Lung (tissue), 12 donors: ENCODE measurements around the gene IQSEC1. TPM values are rescaled to one million over a fixed set of nuclear protein-coding genes. Genes with fewer than 3 reads are reported as not detected.

ENCODE experiments used
- ATAC-seq: fragments of 200-7000 bp; cut with Tn5 transposase; one replicate; pipeline ENCODE4 v1.9.1; 2020; ENCODE audit warnings: moderate number of reproducible peaks; ENCODE audit not compliant: insufficient read depth, low FRiP score
- DNase-seq, 3 donors: peaks; one replicate each; pipeline ENCODE4 v3.0.0-alpha.2; 2013 to 2017
- H3K27ac ChIP-seq, 2 donors: one replicate each; pipeline ENCODE4 v1.5.1; 2013; ENCODE audit warnings: mild to moderate bottlenecking in 2 of 2, moderate library complexity in 2 of 2, control low read depth in 1 of 2, inconsistent platforms in 1 of 2, low read depth in 1 of 2, low read length in 1 of 2
- H3K27me3 ChIP-seq, 3 donors: one replicate each; pipeline ENCODE4 v1.5.1; 2013; ENCODE audit warnings: low read length in 2 of 3; ENCODE audit not compliant: control insufficient read depth in 3 of 3, insufficient read depth in 3 of 3
- H3K36me3 ChIP-seq, 4 donors: one replicate each; pipeline ENCODE4 v1.5.1; 2013; ENCODE audit warnings: low read length in 4 of 4, mild to moderate bottlenecking in 1 of 4, moderate library complexity in 1 of 4; ENCODE audit not compliant: control insufficient read depth in 4 of 4, insufficient read depth in 4 of 4
- H3K4me1 ChIP-seq, 5 donors: one replicate each; pipeline ENCODE4 v1.5.1; 2013; ENCODE audit warnings: low read length in 5 of 5, mild to moderate bottlenecking in 2 of 5, moderate library complexity in 1 of 5; ENCODE audit not compliant: control insufficient read depth in 5 of 5, insufficient read depth in 5 of 5
- H3K4me3 ChIP-seq: one replicate; pipeline ENCODE4 v1.5.1; 2013; ENCODE audit warnings: mild to moderate bottlenecking, control low read depth, moderate library complexity
- H3K9ac ChIP-seq, 2 donors: one replicate each; pipeline ENCODE4 v1.5.1; 2013; ENCODE audit warnings: low read length in 2 of 2, control low read depth in 1 of 2; ENCODE audit not compliant: insufficient read depth in 1 of 2
- H3K9me3 ChIP-seq, 4 donors: one replicate each; pipeline ENCODE4 v1.5.1; 2013; ENCODE audit warnings: low read length in 3 of 4, mild to moderate bottlenecking in 1 of 4, moderate library complexity in 1 of 4; ENCODE audit not compliant: control insufficient read depth in 4 of 4, insufficient read depth in 3 of 4
- CTCF ChIP-seq: IDR thresholded peaks from 2 replicates; pipeline ENCODE4 v1.5.1; 2012; ENCODE audit warnings: mild to moderate bottlenecking; ENCODE audit errors: control extremely low read depth, extremely low read depth
- WGBS, 2 donors: extraction: QIAGEN DNeasy Blood & Tissue Kit; methylation state at CpG; one replicate each; pipeline ENCODE4 v1.1.7; 2013; 5-methylcytosine and 5-hydroxymethylcytosine counted together
- polyA plus RNA-seq, 2 donors: library from polyadenylated mRNA; stranded (reverse); fragments of 200-250 nt; gene quantifications; one replicate each; pipeline ENCODE4 v1.2.1, GENCODE V29; 2013
- total RNA-seq, 2 donors: library from RNA; depleted of rRNA in 1 of 2; stranded (reverse); fragments of >200 nt in 1 of 2; gene quantifications; one replicate each; pipeline ENCODE4 v1.2.1, GENCODE V29; 2014 to 2021
- donor health status: control.
- donor health status: control.
- donor health status: Bipolar disorder and iron deficiency.
- donor health status: healthy.
- donor health status: DM: yes; HTN: yes; CAD: no.

The IQSEC1 gene
- total and polyA plus RNA-seq, 4 donors: 13.9 to 69.1 (median 31.1) TPM

DNA sequence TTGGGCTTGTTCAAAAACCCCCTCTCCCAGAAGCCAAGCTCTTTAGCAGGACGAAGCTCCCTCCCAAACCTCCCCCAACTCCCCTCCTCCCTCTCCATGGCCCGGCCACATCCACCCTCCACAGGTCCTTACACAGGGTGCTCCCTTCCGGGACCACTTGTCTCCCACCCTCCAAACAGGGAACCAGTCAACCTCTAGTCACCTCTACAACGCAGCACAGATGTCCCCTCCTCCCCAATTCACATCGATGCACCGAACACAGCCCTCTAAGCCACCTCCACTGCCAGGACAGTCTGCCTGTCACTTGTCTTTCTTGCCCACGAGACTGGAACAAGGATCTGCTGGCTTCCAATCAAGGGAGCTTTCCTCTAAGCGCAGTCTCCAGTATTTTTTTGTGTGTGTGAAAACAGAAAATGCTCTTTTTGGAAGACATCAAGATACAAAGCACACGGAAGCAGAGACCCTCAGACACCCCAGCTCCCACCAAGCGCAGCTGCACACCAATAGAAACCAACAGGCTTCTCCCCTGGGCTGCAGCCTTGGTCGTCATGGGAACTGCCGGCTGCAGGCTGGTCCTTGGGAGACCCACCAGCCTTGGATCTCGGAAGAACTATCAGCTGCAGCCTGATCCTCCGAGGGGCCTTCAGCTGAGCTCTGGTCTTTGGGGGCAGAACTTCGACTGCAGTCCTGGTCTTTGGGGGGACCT, 26.5 kb downstream of the IQSEC1 start:
- TF ChIP-seq CTCF: no peak
- Histone ChIP-seq H3K4me3 (no peak overlapping the region), H3K4me1 (peaks cover 0 to 4% (median 0%) of the 10 kb centered on the region in 5 donors), H3K9ac (no peak overlapping the region), H3K9me3 (no peaks in the 10 kb centered on the region), H3K27ac (no peak overlapping the region), H3K27me3 (no peaks in the 10 kb centered on the region), H3K36me3 (no peaks in the 10 kb centered on the region)
- 86 to 94% methylated on average over 15 of the region's 15 CpGs for WGBS, 2 donors
- DNase-seq (no peak), ATAC-seq (no peak)

DNA sequence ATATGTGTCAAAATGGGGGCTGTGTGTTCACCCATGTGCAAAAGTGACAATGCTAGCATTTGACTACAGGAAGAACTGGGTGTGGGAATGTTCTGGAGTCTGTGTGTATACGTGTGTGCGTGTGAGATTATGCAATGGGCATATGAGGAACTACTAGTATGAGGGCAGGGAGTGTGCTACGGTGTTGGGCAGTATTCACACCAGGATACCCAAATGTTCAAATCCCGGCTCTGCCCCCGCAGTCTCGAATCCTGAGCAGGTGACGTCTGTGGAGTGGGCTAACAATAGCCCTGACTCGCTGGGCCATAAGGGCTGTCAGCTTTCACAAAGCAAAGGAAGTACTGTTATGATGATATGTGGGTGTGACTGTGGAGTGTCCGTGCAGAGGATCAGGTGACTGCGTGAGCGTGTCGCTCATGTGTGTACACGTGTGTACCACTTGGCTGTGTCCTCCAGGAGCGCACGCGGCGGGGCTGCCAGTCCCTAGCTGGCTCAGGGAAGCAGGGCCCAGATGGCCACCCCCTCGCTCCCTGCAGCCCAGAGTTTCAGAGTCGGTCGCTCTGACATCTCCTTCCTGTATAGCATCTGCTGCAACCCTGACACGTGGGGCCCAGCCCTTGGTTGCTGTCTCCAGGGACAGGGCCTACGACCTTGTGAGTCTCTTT, 27.2 kb downstream of the IQSEC1 start:
- 45 to 55% methylated on average over 22 of the region's 22 CpGs for WGBS, 2 donors
- Histone ChIP-seq H3K27me3 (no peaks in the 10 kb centered on the region), H3K9me3 (no peaks in the 10 kb centered on the region), H3K36me3 (no peaks in the 10 kb centered on the region), H3K4me1 (peaks cover 0 to 4% (median 0%) of the 10 kb centered on the region in 5 donors), H3K4me3 (no peak overlapping the region), H3K9ac (no peak overlapping the region), H3K27ac (no peak overlapping the region)
- ATAC-seq (peak; percentile 17), DNase-seq (peak in 1 of 3 donors; percentile 25)
- no peak for TF ChIP-seq CTCF

GRCh38 chr3:13045241-13045903, 27.9 kb downstream of the IQSEC1 start:
- WGBS, 2 donors: 81 to 91% methylated on average over 16 of the region's 16 CpGs
- Histone ChIP-seq H3K9me3 (no peaks in the 10 kb centered on the region), H3K27me3 (no peaks in the 10 kb centered on the region), H3K4me3 (no peak overlapping the region), H3K9ac (no peak overlapping the region), H3K27ac (no peak overlapping the region), H3K36me3 (no peaks in the 10 kb centered on the region), H3K4me1 (peaks cover 0 to 5% (median 0%) of the 10 kb centered on the region in 5 donors)
- ATAC-seq: no peak
- no peak for TF ChIP-seq CTCF
- no peak for DNase-seq
